ENCODE measurements around the gene NALCN. TPM values are rescaled to one million over a fixed set of nuclear protein-coding genes. Genes with fewer than 3 reads are reported as not detected.
A peak's percentile ranks its signal among the peaks of the same experiment; 100 is the strongest.

The NALCN gene
- total RNA-seq, 6 experiments from 2014 or later = 4.0 to 6.1 (median 5.0) TPM

DNA sequence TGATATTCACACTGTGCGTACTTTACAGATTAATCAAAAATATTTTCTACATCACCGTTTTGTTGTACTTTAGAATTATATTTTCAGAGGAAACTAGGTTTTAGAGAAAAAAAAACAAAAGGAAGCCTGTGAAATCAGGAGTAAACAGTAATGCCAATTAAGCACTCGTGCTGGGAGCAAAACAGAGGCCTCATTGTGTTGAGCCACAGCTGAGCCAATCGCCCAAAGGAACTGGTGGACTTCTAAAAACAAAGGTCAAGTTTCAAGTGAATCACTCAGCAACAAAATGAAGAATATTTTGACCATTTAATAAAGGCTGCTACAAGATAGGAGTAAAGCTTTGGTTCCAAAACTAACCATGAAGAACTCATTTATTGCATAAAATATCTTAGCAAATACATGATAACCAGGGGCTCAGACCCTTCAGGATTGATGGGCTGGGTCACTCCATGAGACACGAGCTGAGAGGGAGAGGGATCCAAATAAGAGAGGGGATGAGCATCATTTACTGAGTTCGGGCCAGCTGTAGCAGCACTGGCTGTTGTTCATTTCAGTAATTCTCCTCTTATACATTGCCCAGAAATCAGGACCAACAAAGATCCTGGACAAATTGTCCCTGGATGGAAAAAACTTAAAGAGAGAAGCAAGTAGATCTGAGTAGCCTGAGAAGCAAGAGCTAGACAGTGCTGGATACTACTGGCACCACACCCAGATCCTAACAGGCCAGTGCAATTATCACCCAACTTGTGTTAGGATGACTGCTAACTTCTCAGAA is 8.3 kb upstream of the NALCN start:
- TF ChIP-seq, protein P1, sequence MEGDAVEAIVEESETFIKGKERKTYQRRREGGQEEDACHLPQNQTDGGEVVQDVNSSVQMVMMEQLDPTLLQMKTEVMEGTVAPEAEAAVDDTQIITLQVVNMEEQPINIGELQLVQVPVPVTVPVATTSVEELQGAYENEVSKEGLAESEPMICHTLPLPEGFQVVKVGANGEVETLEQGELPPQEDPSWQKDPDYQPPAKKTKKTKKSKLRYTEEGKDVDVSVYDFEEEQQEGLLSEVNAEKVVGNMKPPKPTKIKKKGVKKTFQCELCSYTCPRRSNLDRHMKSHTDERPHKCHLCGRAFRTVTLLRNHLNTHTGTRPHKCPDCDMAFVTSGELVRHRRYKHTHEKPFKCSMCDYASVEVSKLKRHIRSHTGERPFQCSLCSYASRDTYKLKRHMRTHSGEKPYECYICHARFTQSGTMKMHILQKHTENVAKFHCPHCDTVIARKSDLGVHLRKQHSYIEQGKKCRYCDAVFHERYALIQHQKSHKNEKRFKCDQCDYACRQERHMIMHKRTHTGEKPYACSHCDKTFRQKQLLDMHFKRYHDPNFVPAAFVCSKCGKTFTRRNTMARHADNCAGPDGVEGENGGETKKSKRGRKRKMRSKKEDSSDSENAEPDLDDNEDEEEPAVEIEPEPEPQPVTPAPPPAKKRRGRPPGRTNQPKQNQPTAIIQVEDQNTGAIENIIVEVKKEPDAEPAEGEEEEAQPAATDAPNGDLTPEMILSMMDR (IDR thresholded peaks at IDR 0.05) = no peak
- Mint-ChIP-seq H3K27me3 (ENCODE audit: insufficient read depth) (no peaks in the 10 kb centered on the region), H3K4me3 (no peak overlapping the region), H3K27ac (no peak overlapping the region), H3K4me1 (ENCODE audit: low read depth) (peaks cover 11% of the 10 kb centered on the region), H3K9me3 (no peaks in the 10 kb centered on the region), H3K36me3 (ENCODE audit: low read depth) (no peaks in the 10 kb centered on the region)
- no peak for DNase-seq

DNA sequence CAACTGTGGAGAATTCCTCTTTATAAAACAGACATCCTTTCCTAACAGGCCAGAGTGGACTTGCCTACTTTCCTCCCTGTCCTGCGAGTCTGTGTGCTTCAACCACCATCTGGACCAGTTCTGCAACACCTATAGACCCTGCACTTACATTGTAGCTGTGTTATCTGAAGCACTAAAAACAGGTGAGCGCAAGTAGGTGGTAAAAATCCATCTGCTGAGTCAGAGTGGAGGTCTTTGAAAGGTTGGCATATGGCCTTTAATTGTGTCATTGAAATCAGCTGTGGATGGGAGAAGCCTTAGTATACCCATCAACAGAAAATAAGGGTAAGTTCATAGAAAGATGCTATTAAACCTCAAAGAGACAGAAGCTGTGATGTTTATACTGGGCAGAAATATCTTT is 7.6 kb upstream of the NALCN start:
- H3K9me3 Mint-ChIP-seq = no peaks in the 10 kb centered on the region
- H3K27ac Mint-ChIP-seq = no peak overlapping the region
- H3K27me3 Mint-ChIP-seq (ENCODE audit: insufficient read depth) = no peaks in the 10 kb centered on the region; the same call in 1 of the 2 replicates
- H3K36me3 Mint-ChIP-seq (ENCODE audit: low read depth) = no peaks in the 10 kb centered on the region
- H3K4me1 Mint-ChIP-seq (ENCODE audit: low read depth) = peaks cover 11% of the 10 kb centered on the region
- no peak overlapping the region for H3K4me3 Mint-ChIP-seq
- DNase-seq = no peak
- TF ChIP-seq, protein P1 (IDR thresholded peaks at IDR 0.05) = no peak

DNA sequence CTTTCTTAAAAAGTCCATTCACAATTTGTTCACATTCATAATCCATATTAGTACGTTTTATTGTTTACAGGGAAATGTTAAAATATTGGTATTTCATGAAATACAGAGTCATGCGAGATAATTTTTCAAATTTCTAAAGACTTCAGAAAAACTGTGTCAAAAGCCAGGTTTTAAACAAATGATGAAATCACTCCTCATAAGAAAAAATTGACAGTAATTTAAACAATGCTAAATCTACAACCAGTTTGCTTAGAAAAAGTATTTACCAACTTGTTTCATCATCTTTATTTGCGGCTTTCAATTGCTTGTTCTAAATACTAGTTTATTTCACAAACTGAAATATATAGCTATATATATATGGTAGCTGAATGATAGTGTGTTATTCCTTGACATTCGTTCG is 1.2 kb upstream of the NALCN start:
- TF ChIP-seq, protein P1 (IDR thresholded peaks at IDR 0.05) = no peak
- Mint-ChIP-seq H3K4me1 (ENCODE audit: low read depth) (peaks cover 11% of the 10 kb centered on the region), H3K36me3 (ENCODE audit: low read depth) (no peaks in the 10 kb centered on the region), H3K4me3 (no peak overlapping the region), H3K9me3 (no peaks in the 10 kb centered on the region), H3K27ac (no peak overlapping the region), H3K27me3 (ENCODE audit: insufficient read depth) (peaks cover 3% of the 10 kb centered on the region)
- no peak for DNase-seq

- no peaks in the 10 kb centered on the region for H3K36me3 Mint-ChIP-seq (ENCODE audit: low read depth)
- peaks cover 15% of the 10 kb centered on the region for H3K4me1 Mint-ChIP-seq (ENCODE audit: low read depth)
- H3K27ac Mint-ChIP-seq = peak overlapping the region; percentile 81; the same call in 1 of the 2 replicates
- peaks cover 3% of the 10 kb centered on the region for H3K27me3 Mint-ChIP-seq (ENCODE audit: insufficient read depth)
- H3K4me3 Mint-ChIP-seq = peak overlapping the region; percentile 93
- TF ChIP-seq, protein P1 (IDR thresholded peaks at IDR 0.05) = no peak
- DNase-seq = no peak
- no peaks in the 10 kb centered on the region for H3K9me3 Mint-ChIP-seq
Measured at GRCh38 chr13:101417043-101417406, 717 bp upstream of the NALCN start.

DNA sequence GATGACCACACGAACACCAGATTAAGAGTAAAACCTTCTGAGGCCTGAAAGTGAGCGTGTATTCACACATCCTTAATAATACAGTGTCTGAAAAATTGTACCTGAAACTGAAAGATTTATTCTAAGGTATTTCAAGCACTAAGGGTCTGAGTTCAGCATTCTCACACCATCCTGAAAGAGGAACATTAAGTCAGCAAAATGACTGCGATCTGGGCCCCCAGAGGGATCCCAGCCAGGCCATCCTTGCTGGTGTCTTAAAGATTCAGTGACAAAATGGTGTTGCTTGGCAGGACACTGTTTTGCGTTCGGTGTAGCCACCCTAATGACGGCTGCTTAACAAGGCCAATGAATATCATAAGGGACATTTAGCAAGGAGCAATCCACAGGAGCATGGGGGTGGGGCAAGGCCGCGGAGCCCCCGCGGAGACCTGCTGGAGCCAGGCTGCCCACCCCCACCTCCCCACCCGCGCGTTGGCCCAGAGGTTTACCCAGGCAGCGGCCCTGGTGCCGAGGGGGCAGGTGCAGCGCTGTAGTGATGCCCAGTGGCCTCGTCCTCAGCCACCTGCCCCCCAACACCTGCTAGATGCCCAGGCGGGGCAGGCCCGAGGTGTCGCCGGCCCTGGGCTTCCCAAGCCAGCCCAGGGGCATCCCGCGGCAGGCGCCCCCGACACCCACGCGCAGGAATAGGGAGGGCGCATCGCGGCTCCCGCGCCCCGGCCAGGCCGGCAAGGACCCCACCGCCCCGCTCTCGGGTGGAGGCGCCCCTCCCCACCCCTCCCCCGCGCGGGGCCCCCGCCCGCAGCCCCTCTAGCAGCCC is 742 bp downstream of the NALCN start:
- Mint-ChIP-seq H3K27me3 (ENCODE audit: insufficient read depth) (peaks cover 3% of the 10 kb centered on the region), H3K9me3 (no peaks in the 10 kb centered on the region), H3K36me3 (ENCODE audit: low read depth) (no peaks in the 10 kb centered on the region), H3K27ac (peak overlapping the region; percentile 43; the same call in 1 of the 2 replicates), H3K4me1 (ENCODE audit: low read depth) (peaks cover 15% of the 10 kb centered on the region), H3K4me3 (peak overlapping the region; percentile 76)
- no peak for DNase-seq
- TF ChIP-seq, protein P1 (IDR thresholded peaks at IDR 0.05) = no peak
